Inflammatory macrophage treated with lipopolysaccharide for 1 hour (primary cell): ENCODE results near the gene RAI1.
"Not testable (repeated sequence)": the region's sequence is repeated elsewhere in the genome, so short reads cannot be mapped to it uniquely, and the experiment has no call there.

Experiments used
- DNase-seq, 2 donors: peaks; one replicate each; pipeline ENCODE4 v3.0.0-alpha.2; 2020 to 2022

RAI1 gene

DNA sequence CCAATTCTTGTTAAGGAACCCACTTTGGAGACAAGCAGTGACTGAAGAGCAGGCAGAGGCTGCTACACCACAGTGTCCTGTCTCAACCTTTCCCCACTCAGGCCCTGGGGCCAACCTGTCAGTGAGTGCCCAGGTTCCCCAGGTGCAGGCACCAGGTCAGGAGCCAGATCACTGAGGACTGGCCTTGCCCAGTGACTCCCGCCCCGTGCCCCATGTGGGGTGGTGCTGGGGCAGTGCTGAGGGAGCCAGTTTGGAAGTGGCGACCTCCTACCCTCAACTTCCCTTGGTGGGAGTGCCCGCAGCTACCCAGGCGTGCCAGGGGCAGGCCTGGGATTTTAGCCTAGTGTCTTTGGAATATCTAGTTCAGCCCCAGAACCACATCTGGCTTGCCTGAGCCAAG lies 126.2 kb downstream of the RAI1 start:
- DNase-seq: no peak

DNA sequence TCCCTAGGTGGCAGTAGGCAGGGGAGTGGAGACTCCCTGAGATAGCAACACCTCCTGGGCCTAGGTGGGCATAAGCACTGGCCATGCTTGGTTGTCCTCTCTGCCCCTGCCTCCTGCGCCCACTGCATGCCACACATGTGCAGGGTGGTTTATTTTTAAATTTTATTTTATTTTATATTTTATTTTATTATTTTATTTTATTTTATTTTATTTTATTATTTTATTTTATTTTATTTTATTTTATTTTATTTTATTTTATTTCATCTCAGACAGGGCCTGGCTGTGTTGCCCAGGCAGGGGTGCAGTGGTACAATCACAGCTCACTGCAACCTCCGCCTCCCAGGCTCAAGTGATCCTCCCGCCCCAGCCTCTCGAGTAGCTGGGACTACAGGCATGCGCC lies 126.9 kb downstream of the RAI1 start:
- not testable (repeated sequence) for DNase-seq

DNA sequence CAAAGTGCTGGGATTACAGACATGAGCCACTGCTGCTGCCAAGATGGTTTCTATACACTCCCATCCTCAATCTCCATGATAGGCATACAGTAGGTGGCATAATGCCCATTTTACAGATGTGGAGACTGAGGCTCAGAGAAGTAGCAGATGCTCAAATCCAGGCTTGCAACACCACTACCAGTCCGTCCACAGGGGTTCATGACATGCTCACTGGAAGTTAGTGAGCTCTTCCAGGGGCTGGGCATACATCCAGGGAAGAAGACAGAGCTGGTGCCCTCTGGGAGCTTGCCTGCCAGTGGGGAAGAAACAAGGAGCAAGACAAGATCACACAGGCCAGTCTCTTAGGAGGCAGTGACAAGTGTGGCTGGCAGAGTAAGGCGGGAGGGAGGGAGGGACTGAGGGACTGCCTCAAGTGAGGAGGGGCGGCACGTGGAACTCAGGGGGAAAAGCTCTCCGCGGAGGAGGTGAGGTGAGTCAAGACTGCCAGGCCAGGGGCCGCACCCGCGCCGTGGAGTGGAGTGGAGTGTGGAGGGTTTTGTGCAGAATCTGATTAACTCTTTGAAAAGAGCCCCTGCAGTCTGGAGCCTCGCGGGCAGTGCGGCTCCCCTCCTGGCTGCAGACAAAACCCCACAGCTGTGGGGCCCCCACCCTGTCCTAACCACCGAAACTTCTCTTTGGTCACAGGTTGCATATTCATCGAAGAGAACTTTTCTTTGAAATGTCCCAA lies 127.6 kb downstream of the RAI1 start:
- no peak for DNase-seq

GRCh38 chr17:17809531-17810083 lies 128.3 kb downstream of the RAI1 start:
- DNase-seq: no peak

GRCh38 chr17:17810084-17810894 lies 129.0 kb downstream of the RAI1 start:
- DNase-seq: no peak

DNA sequence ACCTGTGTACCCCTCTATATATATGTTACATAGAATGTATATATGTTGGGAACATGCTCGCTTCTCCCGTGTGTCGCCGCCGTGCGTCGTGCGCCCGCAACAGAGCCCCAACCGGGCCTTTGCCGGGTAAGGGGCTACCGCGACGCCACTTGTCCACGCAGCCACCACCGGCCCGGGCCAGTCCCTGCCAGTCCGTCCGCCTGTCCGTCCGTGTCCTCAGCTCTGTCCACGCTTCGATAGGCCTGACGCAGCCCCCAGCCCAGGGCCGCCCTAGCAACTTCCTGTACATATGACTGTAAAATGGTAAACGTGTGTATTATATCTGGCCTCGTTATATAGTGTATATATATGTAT lies 129.6 kb downstream of the RAI1 start:
- no peak for DNase-seq

- DNase-seq: no peak
These were observed 130.3 kb downstream of the RAI1 start for GRCh38 chr17:17811381-17812210.

DNA sequence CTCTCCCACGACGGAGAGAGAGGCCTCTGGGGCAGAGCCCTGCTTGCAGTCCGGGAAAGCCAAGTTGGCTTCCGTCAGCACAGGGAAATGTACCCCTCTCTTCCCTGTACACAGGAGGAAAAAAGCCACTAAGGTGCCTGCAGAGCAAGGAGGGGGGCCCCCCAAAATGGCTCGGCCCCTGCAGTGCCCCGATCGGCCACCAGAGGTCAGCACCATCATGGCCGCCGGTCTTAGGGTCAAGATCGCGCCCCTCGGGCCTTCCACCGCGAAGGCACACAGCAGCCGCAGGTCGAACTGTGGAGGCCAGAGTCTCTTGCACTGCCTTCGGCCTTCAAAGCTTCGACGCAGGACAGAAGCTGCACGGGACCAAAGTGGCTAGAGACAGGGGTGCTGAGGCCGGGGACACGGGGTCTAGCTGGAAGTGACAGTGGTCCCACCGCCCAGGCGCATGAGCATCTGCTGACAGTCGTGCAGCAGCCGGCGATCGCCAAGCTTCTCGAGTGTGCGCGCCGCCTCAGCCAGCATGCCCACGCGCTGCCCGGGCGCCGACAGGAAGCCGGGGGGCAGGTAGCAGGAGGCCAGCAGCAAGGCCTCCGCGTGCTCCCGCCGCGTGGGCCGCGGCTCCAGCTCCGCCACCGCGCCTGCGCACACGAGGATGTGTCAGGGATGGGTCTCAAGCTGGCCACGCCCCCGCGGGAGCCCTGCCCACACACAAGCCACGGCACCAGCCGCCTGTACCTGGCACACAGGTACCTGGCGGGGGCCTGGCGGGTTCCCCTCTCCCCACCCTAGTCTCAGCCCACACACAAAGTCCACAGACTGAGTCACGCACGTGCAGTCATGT lies 131.2 kb downstream of the RAI1 start:
- peak in 1 of 2 donors; percentile 80 for DNase-seq

GRCh38 chr17:17813055-17813724 lies 131.9 kb downstream of the RAI1 start:
- DNase-seq: no peak

DNA sequence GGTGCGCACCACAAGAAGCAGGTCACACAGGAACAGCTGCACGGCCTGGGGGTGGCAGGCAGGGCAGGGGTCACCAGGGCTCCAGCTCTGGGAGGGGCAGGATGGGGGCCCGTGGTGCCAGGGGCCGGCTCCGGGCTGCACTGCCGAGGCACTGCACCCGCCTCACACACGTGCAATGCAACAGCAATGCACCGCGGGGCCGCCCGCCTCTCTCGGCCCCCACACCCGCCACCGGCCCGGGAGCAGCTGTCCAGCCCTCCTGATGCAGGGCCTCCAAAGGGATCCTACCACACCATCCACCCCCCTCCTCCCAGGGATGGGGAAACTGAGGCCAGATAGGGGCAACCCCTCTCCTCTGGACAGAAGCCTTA lies 132.5 kb downstream of the RAI1 start:
- no peak for DNase-seq

GRCh38 chr17:17814162-17815061 lies 133.2 kb downstream of the RAI1 start:
- no peak for DNase-seq

DNA sequence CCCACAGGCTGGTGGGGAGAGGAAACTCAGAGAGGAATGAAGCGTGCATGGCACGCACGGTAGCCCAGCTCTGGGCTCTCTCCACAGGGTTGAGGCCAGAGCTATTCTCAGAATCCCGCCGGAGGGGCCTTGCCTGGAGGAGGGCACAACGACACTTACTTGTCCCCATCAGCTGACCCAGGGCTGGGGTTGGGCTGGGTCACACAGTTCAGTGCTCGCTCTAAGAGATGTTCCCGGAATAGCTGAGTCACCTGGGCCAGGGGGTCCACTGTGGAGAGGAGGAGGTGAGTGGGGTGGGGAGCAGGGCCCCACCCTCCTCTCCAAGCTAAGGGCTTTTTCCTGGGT lies 133.8 kb downstream of the RAI1 start:
- no peak for DNase-seq

GRCh38 chr17:17815436-17816200 lies 134.4 kb downstream of the RAI1 start:
- DNase-seq: no peak

DNA sequence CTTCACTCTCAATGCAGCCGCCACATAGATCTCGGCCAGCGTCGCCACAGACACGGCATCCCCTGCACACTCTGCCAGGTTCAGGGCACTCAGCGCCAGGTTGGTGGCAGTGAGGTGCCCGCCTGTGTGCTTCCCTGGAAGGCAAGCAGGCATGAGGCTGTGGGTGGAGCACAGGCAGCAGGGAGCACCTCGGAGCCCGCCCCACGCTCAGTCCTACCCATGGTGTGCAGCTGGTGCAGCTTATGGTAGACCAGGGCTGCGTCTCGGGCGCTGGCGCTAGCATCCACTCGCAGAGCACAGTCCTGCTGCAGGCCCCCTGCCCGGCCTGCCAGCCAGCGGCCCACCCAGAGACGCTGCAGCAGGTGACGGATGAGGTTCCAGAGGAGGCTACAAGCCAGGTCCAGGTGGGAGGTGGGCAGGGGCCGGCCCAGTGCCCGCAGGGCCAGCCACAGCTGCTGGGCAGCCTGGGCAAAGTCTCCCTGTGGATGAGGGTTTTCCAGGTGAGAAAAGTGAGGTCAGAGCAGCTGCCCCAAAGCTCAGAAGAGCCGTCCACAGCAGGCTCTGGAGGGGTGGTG lies 135.1 kb downstream of the RAI1 start:
- DNase-seq: no peak

DNA sequence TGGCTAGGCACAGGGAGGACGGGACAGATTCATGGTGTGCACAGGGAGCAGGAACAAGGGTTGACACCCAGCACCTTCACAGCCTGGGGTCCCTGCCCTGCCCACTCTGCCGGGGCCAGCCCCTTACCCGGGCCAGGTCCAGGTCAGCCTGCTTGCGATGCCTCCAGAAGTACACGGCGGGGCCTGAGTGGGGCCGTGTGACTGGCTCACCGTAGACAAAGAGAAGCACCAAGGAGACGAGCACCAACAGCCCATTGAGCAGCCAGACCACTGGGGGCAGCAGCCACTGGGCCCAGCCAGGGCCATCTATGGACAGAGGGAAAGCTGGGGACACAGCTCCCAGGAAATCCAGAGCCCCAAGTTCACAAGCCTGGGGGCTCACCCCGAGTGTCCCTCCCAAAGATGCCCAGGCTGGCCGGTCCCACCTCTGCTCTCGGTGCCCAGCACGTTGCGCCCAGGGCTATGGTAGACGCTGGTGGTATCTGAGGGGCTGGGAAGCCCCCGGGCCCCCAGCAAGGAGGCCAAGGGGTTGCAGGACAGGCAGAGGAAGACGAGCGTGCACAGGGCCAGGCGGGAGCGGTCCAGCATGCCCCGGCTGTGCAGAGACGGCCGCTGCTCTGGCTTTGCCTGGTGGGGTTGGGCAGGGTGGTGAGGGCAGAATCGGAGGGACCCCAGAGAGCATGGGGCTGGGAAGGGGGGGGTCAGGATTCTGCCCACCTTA lies 135.7 kb downstream of the RAI1 start:
- no peak for DNase-seq

- no peak for DNase-seq
These were observed 136.3 kb downstream of the RAI1 start for GRCh38 chr17:17817552-17817947.

GRCh38 chr17:17818088-17818526 lies 136.8 kb downstream of the RAI1 start:
- DNase-seq: no peak

DNA sequence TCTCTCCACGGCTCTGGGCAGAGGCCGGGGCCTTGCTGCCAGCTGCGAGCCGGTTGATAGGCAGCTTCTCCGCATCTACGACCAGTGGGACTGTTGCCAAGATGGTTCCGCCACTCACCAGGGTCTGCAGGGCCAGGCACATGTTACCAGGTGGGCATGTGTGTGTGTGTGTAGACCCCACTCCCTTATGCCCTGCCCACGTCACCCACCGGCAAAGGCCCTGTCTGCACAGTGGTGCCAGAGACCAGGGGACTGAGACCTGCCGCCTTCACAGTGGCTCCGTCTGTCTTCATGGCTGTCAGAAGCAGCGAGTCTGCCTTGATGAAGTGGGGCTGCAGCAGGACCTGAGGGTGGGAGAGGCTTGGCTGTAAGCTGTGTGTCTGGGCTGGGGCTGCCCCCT lies 137.9 kb downstream of the RAI1 start:
- no peak for DNase-seq

DNA sequence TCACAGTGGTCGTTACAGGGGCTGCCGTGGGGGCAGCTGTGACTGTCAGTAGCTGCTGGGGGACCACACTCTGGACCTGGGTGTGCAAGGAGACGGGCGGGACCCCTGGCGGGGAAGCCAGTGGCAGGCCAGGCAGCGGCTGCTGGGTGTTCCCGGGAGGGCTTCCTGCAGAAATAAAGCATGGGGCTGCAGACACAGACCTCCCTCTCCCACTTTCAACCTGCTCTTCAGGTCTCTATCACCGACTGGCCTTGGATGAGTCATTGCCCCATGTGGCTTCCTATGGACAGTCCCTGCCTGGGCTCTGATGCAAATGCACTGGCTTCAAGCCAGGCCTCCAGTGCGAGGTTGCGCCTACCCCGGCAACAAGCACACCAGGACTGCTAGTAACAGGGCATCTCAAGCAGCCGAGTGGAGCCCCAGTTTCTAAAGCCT lies 138.3 kb downstream of the RAI1 start:
- peak; percentile 87 to 88 for DNase-seq
